GM18867 (cell line): ENCODE results near the gene RABL2A.
A peak's percentile ranks its signal among the peaks of the same experiment; 100 is the strongest.
"Not testable (repeated sequence)": the region's sequence is repeated elsewhere in the genome, so short reads cannot be mapped to it uniquely, and the experiment has no call there.

Experiments used
- ATAC-seq: cut with Tn5 transposase; IDR thresholded peaks from one replicate; pipeline ENCODE4 v1.9.1; 2021; ENCODE audit warnings: mild to moderate bottlenecking, moderate library complexity; ENCODE audit not compliant: unreplicated experiment

The RABL2A gene

GRCh38 chr2:113626616-113627330, at the start of gene RABL2A:
TSS of gene RABL2A (plus strand) at chr2:113627266. CDS start at chr2:113628607, 1,341 bp downstream.
- peak; percentile 96 for ATAC-seq

GRCh38 chr2:113578508-113578907, 48.6 kb upstream of the RABL2A start:
- not testable (repeated sequence) for ATAC-seq

GRCh38 chr2:113582473-113582872, 44.6 kb upstream of the RABL2A start:
- not testable (repeated sequence) for ATAC-seq

- ATAC-seq, result not testable (repeated sequence)
Measured at GRCh38 chr2:113583521-113584225, 43.4 kb upstream of the RABL2A start.

GRCh38 chr2:113584311-113585092, 42.6 kb upstream of the RABL2A start:
- not testable (repeated sequence) for ATAC-seq

GRCh38 chr2:113587201-113587600, 39.9 kb upstream of the RABL2A start:
- not testable (repeated sequence) for ATAC-seq

GRCh38 chr2:113589591-113589990, 37.5 kb upstream of the RABL2A start:
- ATAC-seq, result not testable (repeated sequence)

- not testable (repeated sequence) for ATAC-seq
Measured at GRCh38 chr2:113591926-113592325, 35.1 kb upstream of the RABL2A start.

- ATAC-seq, result not testable (repeated sequence)
Measured at GRCh38 chr2:113593280-113593679, 33.8 kb upstream of the RABL2A start.

GRCh38 chr2:113595725-113596124, 31.3 kb upstream of the RABL2A start:
- ATAC-seq, result not testable (repeated sequence)

GRCh38 chr2:113597164-113597563, 29.9 kb upstream of the RABL2A start:
- ATAC-seq, result not testable (repeated sequence)

GRCh38 chr2:113597572-113597971, 29.5 kb upstream of the RABL2A start:
- not testable (repeated sequence) for ATAC-seq

GRCh38 chr2:113598180-113598579, 28.9 kb upstream of the RABL2A start:
- not testable (repeated sequence) for ATAC-seq

GRCh38 chr2:113598738-113599137, 28.3 kb upstream of the RABL2A start:
- not testable (repeated sequence) for ATAC-seq

GRCh38 chr2:113599208-113599607, 27.9 kb upstream of the RABL2A start:
- ATAC-seq, result not testable (repeated sequence)

- ATAC-seq, result not testable (repeated sequence)
Measured at GRCh38 chr2:113602040-113602769, 24.9 kb upstream of the RABL2A start.

- no peak for ATAC-seq
Measured at GRCh38 chr2:113602869-113603466, 24.1 kb upstream of the RABL2A start.

GRCh38 chr2:113603467-113604084, 23.5 kb upstream of the RABL2A start:
- ATAC-seq, result peak; percentile 99

- not testable (repeated sequence) for ATAC-seq
Measured at GRCh38 chr2:113604085-113604477, 23.0 kb upstream of the RABL2A start.

- ATAC-seq, result not testable (repeated sequence)
Measured at GRCh38 chr2:113604661-113605060, 22.4 kb upstream of the RABL2A start.
